SHP77 (cell line): ENCODE measurements around the gene COLEC12.

Experiments used
- DNase-seq, 2 experiments: peaks; one replicate each; lab custom pipeline; 2025; lab: John Stamatoyannopoulos, UW

The COLEC12 gene

GRCh38 chr18:272650-273049, 227.9 kb downstream of the COLEC12 start:
- no peak for DNase-seq

- no peak for DNase-seq
Observed at GRCh38 chr18:269480-270095, 230.9 kb downstream of the COLEC12 start.

GRCh38 chr18:267688-268552, 232.6 kb downstream of the COLEC12 start, which contains the start of gene THOC1:
TSS of gene THOC1 (minus strand) at chr18:268047. CDS start at chr18:268019, 28 bp downstream.
- DNase-seq, result peak; percentile 77 to 85

- peak in 1 of 2 experiments; percentile 61 for DNase-seq
Observed at GRCh38 chr18:267380-267687, 233.2 kb downstream of the COLEC12 start.
